NCI-H2107 treated with DMSO at 0.1 percent for 48 hours (cell line): Measurements from ENCODE around the gene SLC45A3.

Experiments used
- DNase-seq: peaks from one replicate; lab custom pipeline; 2025; ENCODE audit not compliant: unreplicated experiment; lab: John Stamatoyannopoulos, UW

The SLC45A3 gene

GRCh38 chr1:205701420-205701819 is 21.1 kb upstream of the SLC45A3 start:
- no peak for DNase-seq

DNA sequence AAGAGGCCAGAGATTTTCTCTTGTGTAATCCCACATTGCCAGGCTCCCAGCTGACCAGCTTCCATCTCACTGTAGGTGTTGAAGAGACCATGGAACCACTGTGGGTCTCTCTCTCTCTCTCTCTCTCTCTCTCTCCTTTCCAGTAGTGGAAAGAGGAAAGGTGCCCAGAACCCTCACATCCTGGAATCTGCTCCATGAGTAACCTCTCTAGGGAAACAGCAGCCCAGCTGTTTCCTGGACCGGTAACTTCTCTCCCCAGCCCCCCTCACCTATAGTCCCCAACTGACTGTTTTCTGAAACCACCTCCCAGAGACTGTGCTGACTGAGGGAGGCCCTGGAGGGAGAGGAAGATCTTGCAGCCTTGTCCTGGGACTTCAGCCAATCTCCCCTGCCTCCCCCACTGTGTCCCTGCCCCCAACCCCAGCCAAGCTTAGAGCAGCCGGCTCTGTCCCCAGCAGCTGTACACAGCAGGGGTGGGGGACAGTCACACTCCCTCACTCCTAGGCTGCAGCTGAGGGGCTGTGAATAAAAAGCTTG is 20.6 kb upstream of the SLC45A3 start:
- DNase-seq: no peak

GRCh38 chr1:205699416-205699815 is 19.1 kb upstream of the SLC45A3 start:
- DNase-seq: no peak

DNA sequence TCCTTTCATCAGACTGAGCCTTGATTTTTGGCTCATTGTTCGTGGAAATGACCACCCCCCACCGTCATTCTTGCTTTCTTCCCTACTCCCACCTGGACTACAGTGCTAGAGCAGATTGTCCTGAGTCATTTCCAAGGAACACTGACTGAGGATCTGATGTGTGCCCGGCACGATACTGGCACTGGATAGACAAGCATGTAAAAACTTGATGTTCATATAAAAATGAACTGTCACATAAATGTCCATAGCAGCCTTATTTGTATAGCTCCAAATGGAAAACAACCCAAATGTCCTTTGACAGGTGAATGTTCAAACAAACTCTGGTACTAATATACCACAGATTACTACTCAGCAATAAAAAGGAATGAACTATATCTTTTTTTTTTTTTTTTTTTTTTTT is 18.6 kb upstream of the SLC45A3 start:
- no peak for DNase-seq

DNA sequence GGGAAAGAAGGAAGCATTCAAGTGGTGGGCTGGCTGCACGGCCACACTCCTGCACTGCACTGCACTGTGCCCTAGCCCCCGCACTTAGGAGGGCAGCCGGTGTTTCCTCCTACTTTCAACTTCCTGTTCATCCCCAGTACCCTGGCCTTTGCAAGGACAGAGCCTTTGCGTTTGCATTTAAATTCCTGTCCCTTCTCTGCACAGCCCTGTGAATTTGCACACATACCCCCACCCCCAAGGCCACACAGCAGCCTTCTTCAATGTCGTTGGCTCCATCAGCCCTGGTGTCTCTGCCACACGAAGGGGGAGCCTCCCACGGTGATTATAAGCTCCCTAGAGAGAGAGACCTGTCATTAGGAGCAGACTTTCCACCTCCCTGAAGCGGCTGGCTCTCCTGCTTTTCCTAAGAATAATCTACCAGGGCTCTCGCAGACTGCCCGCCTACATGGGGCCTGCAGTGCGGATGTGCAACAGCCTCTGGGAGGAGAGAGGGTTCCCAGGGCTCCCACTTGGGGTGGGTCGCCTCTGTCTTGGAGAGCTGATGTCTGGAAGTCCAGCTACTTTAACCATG is 13.2 kb upstream of the SLC45A3 start:
- DNase-seq: no peak

DNA sequence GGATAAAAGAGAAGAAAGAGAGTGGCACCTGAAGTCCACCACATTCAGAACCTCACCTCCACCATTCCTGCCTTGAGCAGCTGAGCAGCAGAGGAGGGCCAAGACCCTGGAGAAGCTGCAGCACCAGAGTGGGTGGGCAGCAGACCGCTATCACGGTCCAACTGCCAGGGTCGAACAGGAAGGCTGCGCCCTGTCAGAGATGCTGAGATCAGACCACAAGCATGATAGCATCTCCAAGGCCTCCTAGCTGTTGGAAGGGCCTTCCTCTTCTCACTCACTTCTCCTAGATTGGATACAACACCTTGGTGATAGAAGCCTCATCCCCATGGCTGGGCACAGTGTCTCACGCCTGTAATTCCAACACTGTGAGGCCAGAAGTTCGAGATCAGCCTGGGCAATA is 12.1 kb upstream of the SLC45A3 start:
- no peak for DNase-seq

DNA sequence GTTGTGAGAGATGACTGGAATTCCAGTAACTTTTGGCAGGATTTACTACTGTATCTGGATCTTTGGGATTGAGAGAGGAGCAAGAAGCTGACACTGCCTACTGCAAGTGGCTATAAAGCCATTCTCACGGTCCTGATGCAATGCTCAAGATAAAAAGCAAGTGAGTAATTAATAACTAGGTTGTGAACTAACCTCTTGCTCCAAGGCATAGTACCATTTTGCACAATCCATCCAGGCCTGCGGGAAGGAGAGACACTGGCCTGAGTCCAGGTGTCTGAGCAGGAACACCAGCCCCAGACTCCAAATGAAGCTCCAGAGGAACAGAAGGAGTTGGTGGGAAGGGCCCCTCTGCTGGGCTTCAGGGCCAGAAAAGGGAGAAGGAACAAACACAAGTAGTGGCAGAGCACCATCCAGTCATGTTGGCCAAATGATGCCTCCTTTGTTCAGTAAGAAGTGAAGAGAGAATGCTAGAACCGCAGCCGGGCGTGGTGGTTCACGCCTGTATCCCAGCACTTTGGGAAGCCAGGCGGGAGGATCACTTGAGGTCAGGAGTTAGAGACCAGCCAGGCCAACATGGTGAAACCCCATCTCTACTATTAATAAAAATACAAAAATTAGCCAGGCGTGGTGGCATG is 9.9 kb upstream of the SLC45A3 start:
- DNase-seq: no peak

GRCh38 chr1:205689479-205689878 is 9.2 kb upstream of the SLC45A3 start:
- no peak for DNase-seq

- DNase-seq: no peak
Measured at GRCh38 chr1:205688171-205689080, 8.1 kb upstream of the SLC45A3 start.

- DNase-seq: no peak
Measured at GRCh38 chr1:205687242-205687641, 6.9 kb upstream of the SLC45A3 start.

GRCh38 chr1:205681364-205681763 is 1.1 kb upstream of the SLC45A3 start:
- no peak for DNase-seq

GRCh38 chr1:205678286-205679111 is 1.8 kb downstream of the SLC45A3 start:
- no peak for DNase-seq

DNA sequence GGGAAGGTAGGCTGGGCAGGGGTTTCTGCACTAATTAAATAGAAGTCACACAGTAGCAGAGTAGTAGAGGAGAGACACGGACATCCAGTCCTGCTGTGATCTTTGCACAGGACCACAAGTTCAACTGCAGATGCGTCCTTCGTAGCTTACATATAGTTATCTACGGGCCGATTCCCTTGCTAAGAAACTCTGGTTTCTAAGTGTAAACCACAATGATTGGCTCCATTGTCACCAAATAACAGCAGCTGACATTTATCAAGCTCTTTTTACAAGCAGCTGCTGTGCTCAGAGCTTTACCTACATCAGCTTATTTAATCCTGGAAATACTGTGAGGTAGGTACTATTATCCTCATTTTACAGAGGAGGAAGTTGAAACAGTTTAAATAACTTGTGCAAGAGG is 3.1 kb downstream of the SLC45A3 start:
- peak; percentile 80 for DNase-seq

- DNase-seq: no peak
Measured at GRCh38 chr1:205676597-205676996, 3.7 kb downstream of the SLC45A3 start.

DNA sequence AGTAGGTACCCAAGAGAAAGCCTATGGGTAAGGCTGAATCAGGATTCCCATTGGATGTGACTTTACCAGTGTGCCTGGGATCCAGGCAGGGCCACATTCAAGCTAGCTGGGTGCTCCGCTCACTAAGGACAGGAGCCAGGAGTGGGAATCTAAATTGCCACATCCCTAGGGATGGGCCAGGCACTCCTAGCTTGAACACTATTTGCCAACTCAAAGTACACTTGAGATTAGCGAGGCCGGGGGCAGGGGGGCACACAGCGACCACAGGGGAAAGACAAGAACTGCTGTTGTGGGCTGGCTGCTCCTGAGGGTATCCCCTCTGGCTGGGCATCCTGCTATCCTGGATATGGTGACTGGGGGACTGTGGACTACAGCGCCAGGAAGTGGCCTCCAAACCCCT is 4.3 kb downstream of the SLC45A3 start:
- DNase-seq: peak; percentile 47

DNA sequence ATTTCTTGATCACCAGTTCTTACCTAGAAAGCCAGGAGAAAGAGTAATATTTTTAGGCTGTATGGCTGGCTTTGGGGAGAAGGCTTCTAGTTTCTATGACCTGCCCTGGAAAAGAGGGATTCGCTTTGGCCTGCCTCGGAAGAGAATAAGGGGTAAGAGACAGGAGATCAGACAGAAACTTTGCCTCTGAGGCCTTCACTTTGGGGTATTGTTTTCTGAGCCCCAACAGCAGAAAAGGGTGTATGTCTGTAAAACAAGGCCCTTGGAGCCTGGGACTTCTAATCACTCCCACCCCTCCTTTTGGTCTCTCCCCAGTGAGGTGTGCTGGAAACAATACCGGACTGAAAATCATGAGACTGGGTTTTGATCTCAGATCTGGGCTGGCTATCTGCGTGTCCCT is 5.1 kb downstream of the SLC45A3 start:
- DNase-seq: no peak

GRCh38 chr1:205672970-205673369 is 7.3 kb downstream of the SLC45A3 start:
- DNase-seq: no peak

GRCh38 chr1:205672395-205672889 is 7.9 kb downstream of the SLC45A3 start:
- no peak for DNase-seq

DNA sequence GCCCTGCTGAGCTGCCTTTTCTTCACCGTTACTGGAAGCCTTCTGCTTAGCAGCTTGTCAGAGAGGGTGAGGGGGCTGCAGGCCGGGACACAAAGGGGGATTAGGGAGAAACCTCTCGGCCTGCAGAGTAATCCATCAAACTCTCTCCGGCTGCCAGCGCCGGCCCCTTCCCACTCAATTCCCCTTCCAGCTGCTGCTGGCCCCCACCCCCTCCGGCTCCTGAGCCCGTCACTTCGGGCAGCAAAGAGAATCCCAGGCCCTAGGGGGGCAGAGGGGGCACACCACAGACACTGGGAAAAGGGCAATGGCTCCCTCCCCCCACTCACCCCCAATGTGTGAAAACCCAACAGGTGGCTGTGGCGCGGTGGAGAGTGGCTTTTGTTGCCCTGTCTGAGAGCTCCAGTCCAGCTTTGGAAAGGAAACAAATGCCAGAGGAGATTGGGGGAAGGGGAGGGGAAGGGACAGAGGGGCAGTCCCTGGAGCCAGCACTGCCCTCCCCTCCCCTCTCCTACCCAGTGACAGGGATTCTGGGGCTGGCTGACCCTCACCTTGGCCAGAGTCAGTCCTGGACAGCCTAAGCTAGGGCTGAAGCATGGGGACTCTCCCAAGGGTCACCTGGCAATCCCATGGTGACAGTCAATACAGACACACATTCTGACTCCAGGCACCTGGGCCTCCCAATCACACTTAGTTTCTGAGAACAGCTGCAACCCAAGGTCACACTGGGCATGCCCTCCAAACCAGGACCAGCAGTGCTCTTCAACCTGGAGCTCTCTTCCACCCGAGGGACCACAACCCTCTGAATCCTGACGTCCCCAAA is 9.5 kb downstream of the SLC45A3 start:
- peak; percentile 39 for DNase-seq

GRCh38 chr1:205670150-205670446 is 10.2 kb downstream of the SLC45A3 start:
- DNase-seq: no peak
